CD4-positive, CD25-positive, alpha-beta regulatory T cell (primary cell): ENCODE measurements around the gene TICRR. TPM values are rescaled to one million over a fixed set of nuclear protein-coding genes. Genes with fewer than 3 reads are reported as not detected.

Experiments
- ATAC-seq, 2 donors: fragments of 150-1000 bp; cut with Tn5 transposase; one replicate each; pipeline ENCODE4 v1.10.0; 2021; ENCODE audit warnings: low read depth in 2 of 2, moderate number of reproducible peaks in 2 of 2, moderate library complexity in 1 of 2
- DNase-seq, 3 donors: peaks; one replicate each; pipeline versions ENCODE4 v3.0.0 to v3.0.0-alpha.2; 2012 to 2022; ENCODE audit warnings: mixed read lengths in 1 of 3
- H3K27ac ChIP-seq: one replicate; pipeline ENCODE4 v1.7.0; 2013; ENCODE audit warnings: mild to moderate bottlenecking, low read length; ENCODE audit not compliant: insufficient read depth, poor library complexity, severe bottlenecking
- H3K27me3 ChIP-seq: one replicate; pipeline ENCODE4 v1.7.0; 2013; ENCODE audit warnings: low read length; ENCODE audit not compliant: control insufficient read depth, insufficient read depth
- H3K36me3 ChIP-seq: one replicate; pipeline ENCODE4 v1.7.0; 2013; ENCODE audit warnings: mild to moderate bottlenecking, low read length, moderate library complexity; ENCODE audit not compliant: control insufficient read depth, insufficient read depth
- H3K4me1 ChIP-seq: 2 replicates; pipeline ENCODE4 v1.7.0; 2013; ENCODE audit warnings: mild to moderate bottlenecking, low read length; ENCODE audit not compliant: insufficient read depth, control insufficient read depth, poor library complexity, severe bottlenecking
- H3K4me3 ChIP-seq: one replicate; pipeline ENCODE4 v1.7.0; 2013; ENCODE audit warnings: low read depth, mild to moderate bottlenecking, low read length, moderate library complexity
- H3K9me3 ChIP-seq, 2 experiments: 1 replicate in 1 of 2; 2 replicates in 1 of 2; pipeline ENCODE4 v1.7.0; 2013; ENCODE audit warnings: low read length in 2 of 2, mild to moderate bottlenecking in 1 of 2, moderate library complexity in 1 of 2; ENCODE audit not compliant: control insufficient read depth in 2 of 2
- H3K27ac Mint-ChIP-seq, 3 donors: one replicate each; pipeline ENCODE4 v1.8.0; 2020 to 2022; ENCODE audit warnings: mild to moderate bottlenecking in 3 of 3, mixed read lengths in 3 of 3, moderate library complexity in 2 of 3
- H3K27me3 Mint-ChIP-seq: one replicate; pipeline ENCODE4 v1.8.0; 2022; ENCODE audit warnings: mild to moderate bottlenecking, mixed read lengths
- H3K36me3 Mint-ChIP-seq: one replicate; pipeline ENCODE4 v1.8.0; 2020; ENCODE audit warnings: mixed read lengths
- H3K4me1 Mint-ChIP-seq, 4 donors: one replicate each; pipeline ENCODE4 v1.8.0; 2020 to 2022; ENCODE audit warnings: mixed read lengths in 4 of 4, mild to moderate bottlenecking in 1 of 4
- H3K4me3 Mint-ChIP-seq, 4 donors: one replicate each; pipeline ENCODE4 v1.8.0; 2020 to 2022; ENCODE audit warnings: mild to moderate bottlenecking in 4 of 4, mixed read lengths in 4 of 4, moderate library complexity in 3 of 4
- H3K9me3 Mint-ChIP-seq, 7 donors: one replicate each; pipeline ENCODE4 v1.8.0; 2020 to 2022; ENCODE audit warnings: mixed read lengths in 7 of 7, mild to moderate bottlenecking in 3 of 7, moderate library complexity in 2 of 7
- polyA plus RNA-seq, 4 donors: library from polyadenylated mRNA; unstranded; fragments of 300-500 nt; fragmentation: Illumina TruSeq; gene quantifications; one replicate each; pipeline ENCODE4 v1.2.3, GENCODE V29; 2021
- total RNA-seq: library from RNA; stranded (reverse); gene quantifications from one replicate; pipeline ENCODE4 v1.2.3, GENCODE V29; 2022

The TICRR gene
- total and polyA plus RNA-seq, 5 donors from 2014 or later = 0.09 to 0.41 (median 0.20) TPM

GRCh38 chr15:89667706-89667960, 92.4 kb downstream of the TICRR start:
- Histone ChIP-seq H3K4me3 (no peak overlapping the region), H3K4me1 (no peaks in the 10 kb centered on the region), H3K27ac (no peak overlapping the region), H3K9me3 (no peaks in the 10 kb centered on the region), H3K27me3 (peaks cover 7% of the 10 kb centered on the region), H3K36me3 (no peaks in the 10 kb centered on the region)
- peaks cover 41% of the 10 kb centered on the region for H3K27me3 Mint-ChIP-seq
- DNase-seq = no peak
- H3K4me3 Mint-ChIP-seq = peak overlapping the region in 2 of 4 donors; percentile 24 to 47
- H3K36me3 Mint-ChIP-seq = peaks cover under 1% of the 10 kb centered on the region
- H3K9me3 Mint-ChIP-seq = peaks cover 0 to 2% (median 0%) of the 10 kb centered on the region in 7 donors
- H3K27ac Mint-ChIP-seq = no peak overlapping the region
- peaks cover 0 to 5% (median 2%) of the 10 kb centered on the region in 4 donors for H3K4me1 Mint-ChIP-seq
- ATAC-seq = no peak

- Mint-ChIP-seq H3K4me1 (peaks cover 0 to 5% (median 2%) of the 10 kb centered on the region in 4 donors), H3K36me3 (peaks cover 3% of the 10 kb centered on the region), H3K27ac (no peak overlapping the region), H3K27me3 (peaks cover 41% of the 10 kb centered on the region), H3K4me3 (no peak overlapping the region), H3K9me3 (peaks cover 0 to 2% (median 0%) of the 10 kb centered on the region in 7 donors)
- Histone ChIP-seq H3K36me3 (no peaks in the 10 kb centered on the region), H3K27ac (no peak overlapping the region), H3K4me1 (no peaks in the 10 kb centered on the region), H3K27me3 (peaks cover 7% of the 10 kb centered on the region), H3K4me3 (no peak overlapping the region), H3K9me3 (no peaks in the 10 kb centered on the region)
- DNase-seq (no peak), ATAC-seq (no peak)
Observed at GRCh38 chr15:89668171-89668570, 92.9 kb downstream of the TICRR start.

GRCh38 chr15:89669309-89669865, 94.1 kb downstream of the TICRR start:
- Histone ChIP-seq H3K4me3 (no peak overlapping the region), H3K27ac (no peak overlapping the region), H3K4me1 (no peaks in the 10 kb centered on the region), H3K36me3 (no peaks in the 10 kb centered on the region), H3K27me3 (peaks cover 7% of the 10 kb centered on the region), H3K9me3 (no peaks in the 10 kb centered on the region)
- ATAC-seq = no peak
- Mint-ChIP-seq H3K4me3 (no peak overlapping the region), H3K27me3 (peaks cover 36% of the 10 kb centered on the region), H3K9me3 (peaks cover 0 to 2% (median 0%) of the 10 kb centered on the region in 7 donors), H3K27ac (no peak overlapping the region), H3K4me1 (peaks cover 0 to 5% (median 2%) of the 10 kb centered on the region in 4 donors), H3K36me3 (peaks cover 3% of the 10 kb centered on the region)
- DNase-seq = no peak

GRCh38 chr15:89669941-89670340, 94.7 kb downstream of the TICRR start:
- Mint-ChIP-seq H3K4me1 (peaks cover 0 to 5% (median under 1%) of the 10 kb centered on the region in 4 donors), H3K36me3 (peaks cover 3% of the 10 kb centered on the region), H3K27ac (no peak overlapping the region), H3K9me3 (peaks cover 0 to 2% (median 0%) of the 10 kb centered on the region in 7 donors), H3K4me3 (no peak overlapping the region), H3K27me3 (peaks cover 30% of the 10 kb centered on the region)
- no peak overlapping the region for H3K4me3 ChIP-seq
- H3K27me3 ChIP-seq = peaks cover 1% of the 10 kb centered on the region
- H3K4me1 ChIP-seq = no peaks in the 10 kb centered on the region
- ATAC-seq (no peak), DNase-seq (no peak)
- no peaks in the 10 kb centered on the region for H3K36me3 ChIP-seq
- H3K27ac ChIP-seq = no peak overlapping the region
- no peaks in the 10 kb centered on the region for H3K9me3 ChIP-seq

GRCh38 chr15:89670971-89671560, 95.8 kb downstream of the TICRR start:
- Mint-ChIP-seq H3K4me3 (no peak overlapping the region), H3K36me3 (peaks cover 3% of the 10 kb centered on the region), H3K9me3 (peaks cover 0 to 2% (median 0%) of the 10 kb centered on the region in 7 donors), H3K27ac (no peak overlapping the region), H3K27me3 (peaks cover 27% of the 10 kb centered on the region), H3K4me1 (peaks cover 0 to 5% (median 0%) of the 10 kb centered on the region in 4 donors)
- H3K4me1 ChIP-seq = no peaks in the 10 kb centered on the region
- H3K27ac ChIP-seq = no peak overlapping the region
- ATAC-seq (no peak), DNase-seq (no peak)
- no peaks in the 10 kb centered on the region for H3K36me3 ChIP-seq
- no peak overlapping the region for H3K4me3 ChIP-seq
- H3K27me3 ChIP-seq = no peaks in the 10 kb centered on the region
- H3K9me3 ChIP-seq = no peaks in the 10 kb centered on the region

GRCh38 chr15:89671687-89672086, 96.4 kb downstream of the TICRR start:
- Histone ChIP-seq H3K4me3 (no peak overlapping the region), H3K27me3 (no peaks in the 10 kb centered on the region), H3K4me1 (no peaks in the 10 kb centered on the region), H3K9me3 (no peaks in the 10 kb centered on the region), H3K36me3 (no peaks in the 10 kb centered on the region), H3K27ac (no peak overlapping the region)
- DNase-seq (no peak), ATAC-seq (no peak)
- no peak overlapping the region for H3K27ac Mint-ChIP-seq
- peaks cover 0 to 2% (median 0%) of the 10 kb centered on the region in 7 donors for H3K9me3 Mint-ChIP-seq
- H3K4me3 Mint-ChIP-seq = no peak overlapping the region
- H3K4me1 Mint-ChIP-seq = peaks cover 0 to 5% (median 0%) of the 10 kb centered on the region in 4 donors
- peaks cover 21% of the 10 kb centered on the region for H3K27me3 Mint-ChIP-seq
- peaks cover 3% of the 10 kb centered on the region for H3K36me3 Mint-ChIP-seq

- Mint-ChIP-seq H3K9me3 (peaks cover 0 to 2% (median 0%) of the 10 kb centered on the region in 7 donors), H3K36me3 (peaks cover 9% of the 10 kb centered on the region), H3K4me3 (no peak overlapping the region), H3K4me1 (peaks cover 0 to 5% (median 0%) of the 10 kb centered on the region in 4 donors), H3K27me3 (peaks cover 20% of the 10 kb centered on the region), H3K27ac (no peak overlapping the region)
- no peak for DNase-seq
- H3K4me3 ChIP-seq = no peak overlapping the region
- H3K27me3 ChIP-seq = no peaks in the 10 kb centered on the region
- H3K9me3 ChIP-seq = no peaks in the 10 kb centered on the region
- H3K4me1 ChIP-seq = no peaks in the 10 kb centered on the region
- H3K36me3 ChIP-seq = no peaks in the 10 kb centered on the region
- no peak for ATAC-seq
- H3K27ac ChIP-seq = no peak overlapping the region
Observed at GRCh38 chr15:89672221-89673164, 97.2 kb downstream of the TICRR start.
